ENCODE data around the gene ATP6V1F.

ATP6V1F gene

DNA sequence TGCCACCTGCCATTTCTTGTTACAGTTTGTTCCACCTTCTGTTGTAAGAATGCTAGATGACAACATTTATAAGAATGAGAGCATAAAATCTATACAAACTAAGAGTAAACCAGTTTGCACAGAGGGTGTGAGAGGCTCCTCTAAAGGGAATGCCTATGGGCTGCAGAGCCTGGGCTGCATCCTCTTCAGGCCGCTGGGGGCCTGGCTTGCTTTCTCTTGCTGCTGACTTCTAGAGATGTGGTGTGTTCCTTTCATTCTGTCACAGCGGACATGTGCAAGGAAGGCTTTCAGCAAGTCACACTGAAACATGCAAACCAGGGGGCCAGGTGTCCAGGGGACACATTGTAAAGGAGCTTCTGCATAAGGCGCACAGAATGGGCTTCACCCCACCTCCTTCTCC, 7.1 kb upstream of the ATP6V1F start:
- H2BK12ac ChIP-seq (ENCODE audit: low read length), result no peak overlapping the region
- peaks cover 78% of the 10 kb centered on the region in 2 experiments for H3K36me3 ChIP-seq (ENCODE audit: control insufficient read depth in 1 of 2, insufficient read depth in 2 of 2, low read length in 2 of 2)
- H3K9me3 ChIP-seq (ENCODE audit: insufficient read depth, low read depth, low read length), result no peaks in the 10 kb centered on the region
- no peaks in the 10 kb centered on the region for H3K27me3 ChIP-seq (ENCODE audit: insufficient read depth, low read length)
- no peak overlapping the region for H4K91ac ChIP-seq (ENCODE audit: low read depth, low read length)
- no peak overlapping the region for H3K4me3 ChIP-seq (ENCODE audit: low read depth, low read length)
- H3K79me1 ChIP-seq (ENCODE audit: low read length), result no peaks in the 10 kb centered on the region
- no peak overlapping the region for H3K14ac ChIP-seq (ENCODE audit: low read length)
- whole genome bisulfite sequencing (ENCODE audit: extremely low coverage, insufficient coverage, insufficient read length), result no CpG with 5 or more reads among the region's 3 CpGs
- no peak overlapping the region for H2AFZ ChIP-seq (ENCODE audit: insufficient read depth, low read length, poor library complexity)
- H3K9ac ChIP-seq (ENCODE audit: low read length), result no peak overlapping the region
- H4K8ac ChIP-seq (ENCODE audit: low read depth, low read length), result no peak overlapping the region
- no peak for DNase-seq
- H2BK120ac ChIP-seq (ENCODE audit: insufficient read depth, low read length, poor library complexity), result no peak overlapping the region
- H2BK5ac ChIP-seq (ENCODE audit: low read depth, low read length, poor library complexity), result no peak overlapping the region
- no peak overlapping the region for H3K4ac ChIP-seq (ENCODE audit: low read depth, low read length)
- H3K4me2 ChIP-seq (ENCODE audit: low read length), result no peak overlapping the region
- no peak overlapping the region for H2AK5ac ChIP-seq (ENCODE audit: low read length)
- H3K79me2 ChIP-seq (ENCODE audit: control insufficient read depth, insufficient read depth, low read length, poor library complexity), result no peaks in the 10 kb centered on the region
- no peak overlapping the region for H3K27ac ChIP-seq (ENCODE audit: low read depth, low read length)
- H3K4me1 ChIP-seq (ENCODE audit: control insufficient read depth in 1 of 2, insufficient read depth in 2 of 2, low read length in 2 of 2), result no peaks in the 10 kb centered on the region
- H3K18ac ChIP-seq (ENCODE audit: low read length), result no peak overlapping the region
- no peak overlapping the region for H4K12ac ChIP-seq (ENCODE audit: low read depth, low read length)
- no peak overlapping the region for H3K23ac ChIP-seq (ENCODE audit: low read length)

DNA sequence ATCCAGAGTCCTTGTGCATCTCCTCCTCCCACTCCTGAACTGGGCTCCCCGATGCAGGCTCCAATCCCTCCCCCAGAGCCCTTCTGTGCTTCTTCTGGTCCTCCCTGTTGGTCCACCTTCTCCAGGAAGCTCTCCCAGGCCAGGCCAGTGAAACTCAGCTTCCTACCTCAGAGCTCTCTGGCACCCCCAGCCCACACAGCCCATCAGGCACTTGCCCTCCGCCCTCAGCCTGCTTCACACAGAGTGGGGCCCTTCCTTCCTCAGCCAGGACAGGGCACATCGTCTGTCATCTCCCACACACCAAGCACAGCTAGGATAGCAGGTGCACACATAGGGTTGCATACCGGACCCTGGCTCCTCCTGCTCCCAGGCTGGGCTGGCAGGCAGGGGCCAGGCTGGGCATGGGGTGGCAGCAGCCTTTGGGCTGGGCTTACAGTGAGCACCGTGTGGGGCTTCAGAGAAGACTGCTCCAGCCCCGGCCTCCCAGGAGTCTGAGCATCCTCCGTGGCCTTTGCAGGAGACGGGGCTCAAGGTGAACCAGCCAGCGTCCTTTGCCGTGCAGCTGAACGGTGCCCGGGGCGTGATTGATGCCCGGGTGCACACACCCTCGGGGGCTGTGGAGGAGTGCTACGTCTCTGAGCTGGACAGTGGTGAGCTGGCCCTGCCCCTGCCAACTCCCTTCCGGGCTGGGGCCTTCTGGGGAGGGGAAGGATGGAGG, 6.5 kb upstream of the ATP6V1F start:
- no peak overlapping the region for H3K18ac ChIP-seq (ENCODE audit: low read length)
- H3K23ac ChIP-seq (ENCODE audit: low read length), result no peak overlapping the region
- H4K12ac ChIP-seq (ENCODE audit: low read depth, low read length), result no peak overlapping the region
- no peaks in the 10 kb centered on the region for H3K27me3 ChIP-seq (ENCODE audit: insufficient read depth, low read length)
- H3K9me3 ChIP-seq (ENCODE audit: insufficient read depth, low read depth, low read length), result no peaks in the 10 kb centered on the region
- no peak overlapping the region for H3K4ac ChIP-seq (ENCODE audit: low read depth, low read length)
- no peaks in the 10 kb centered on the region for H3K79me1 ChIP-seq (ENCODE audit: low read length)
- WGBS (ENCODE audit: extremely low coverage, insufficient coverage, insufficient read length), result no CpG with 5 or more reads among the region's 17 CpGs
- no peak overlapping the region for H2AK5ac ChIP-seq (ENCODE audit: low read length)
- no peak overlapping the region for H3K14ac ChIP-seq (ENCODE audit: low read length)
- H3K79me2 ChIP-seq (ENCODE audit: control insufficient read depth, insufficient read depth, low read length, poor library complexity), result no peaks in the 10 kb centered on the region
- no peak overlapping the region for H3K4me3 ChIP-seq (ENCODE audit: low read depth, low read length)
- H2BK5ac ChIP-seq (ENCODE audit: low read depth, low read length, poor library complexity), result no peak overlapping the region
- H3K27ac ChIP-seq (ENCODE audit: low read depth, low read length), result no peak overlapping the region
- no peak overlapping the region for H3K9ac ChIP-seq (ENCODE audit: low read length)
- H2BK120ac ChIP-seq (ENCODE audit: insufficient read depth, low read length, poor library complexity), result no peak overlapping the region
- H2BK12ac ChIP-seq (ENCODE audit: low read length), result no peak overlapping the region
- no peak overlapping the region for H4K8ac ChIP-seq (ENCODE audit: low read depth, low read length)
- H3K4me2 ChIP-seq (ENCODE audit: low read length), result no peak overlapping the region
- no peak for DNase-seq
- no peaks in the 10 kb centered on the region for H3K4me1 ChIP-seq (ENCODE audit: control insufficient read depth in 1 of 2, insufficient read depth in 2 of 2, low read length in 2 of 2)
- H2AFZ ChIP-seq (ENCODE audit: insufficient read depth, low read length, poor library complexity), result no peak overlapping the region
- H3K36me3 ChIP-seq (ENCODE audit: control insufficient read depth in 1 of 2, insufficient read depth in 2 of 2, low read length in 2 of 2), result peaks cover 72% of the 10 kb centered on the region in 2 experiments
- H4K91ac ChIP-seq (ENCODE audit: low read depth, low read length), result no peak overlapping the region

DNA sequence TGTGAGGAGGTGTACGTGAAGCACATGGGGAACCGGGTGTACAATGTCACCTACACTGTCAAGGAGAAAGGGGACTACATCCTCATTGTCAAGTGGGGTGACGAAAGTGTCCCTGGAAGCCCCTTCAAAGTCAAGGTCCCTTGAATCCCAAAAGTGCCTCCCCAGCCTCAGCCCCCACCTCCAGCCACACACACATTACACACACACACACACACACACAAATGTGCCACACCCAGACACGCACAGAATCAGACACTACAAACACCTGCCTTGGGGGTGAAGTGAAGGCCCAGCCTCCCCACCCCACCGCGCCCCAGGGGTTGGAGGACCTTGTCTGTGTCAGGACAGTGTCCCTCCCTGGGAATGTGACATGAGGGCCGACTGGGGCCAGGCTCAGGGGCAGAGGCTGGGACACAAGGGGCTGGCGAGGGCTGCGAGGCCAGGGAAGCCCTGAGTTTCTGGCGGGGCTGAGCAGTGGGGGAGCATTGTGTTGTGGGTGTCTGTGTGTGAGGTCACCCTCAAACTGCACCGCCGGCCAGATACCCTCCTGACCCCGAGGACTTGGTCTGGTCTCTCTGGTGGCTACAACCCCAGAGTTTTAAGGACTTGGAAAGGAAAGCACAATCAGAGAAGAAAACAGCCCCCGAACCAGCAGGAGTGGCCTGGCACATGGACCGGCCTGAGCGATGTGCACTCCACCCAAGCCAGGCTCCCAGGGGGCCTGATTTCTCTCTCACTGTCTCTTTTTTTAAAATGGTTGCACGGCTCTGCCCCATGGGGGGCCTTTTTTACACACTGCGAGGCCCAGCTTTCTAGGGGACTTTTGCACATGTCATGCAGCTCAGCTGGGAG, 4.0 kb upstream of the ATP6V1F start:
- no peaks in the 10 kb centered on the region for H3K9me3 ChIP-seq (ENCODE audit: insufficient read depth, low read depth, low read length)
- DNase-seq, result no peak
- H2AK5ac ChIP-seq (ENCODE audit: low read length), result no peak overlapping the region
- H3K79me2 ChIP-seq (ENCODE audit: control insufficient read depth, insufficient read depth, low read length, poor library complexity), result peaks cover 4% of the 10 kb centered on the region
- no CpG with 5 or more reads among the region's 18 CpGs for WGBS (ENCODE audit: extremely low coverage, insufficient coverage, insufficient read length)
- H2BK5ac ChIP-seq (ENCODE audit: low read depth, low read length, poor library complexity), result no peak overlapping the region
- no peak overlapping the region for H3K23ac ChIP-seq (ENCODE audit: low read length)
- peaks cover 2 to 3% of the 10 kb centered on the region in 2 experiments for H3K4me1 ChIP-seq (ENCODE audit: control insufficient read depth in 1 of 2, insufficient read depth in 2 of 2, low read length in 2 of 2)
- peaks cover 49 to 50% of the 10 kb centered on the region in 2 experiments for H3K36me3 ChIP-seq (ENCODE audit: control insufficient read depth in 1 of 2, insufficient read depth in 2 of 2, low read length in 2 of 2)
- H3K4ac ChIP-seq (ENCODE audit: low read depth, low read length), result no peak overlapping the region
- H3K9ac ChIP-seq (ENCODE audit: low read length), result no peak overlapping the region
- H2BK120ac ChIP-seq (ENCODE audit: insufficient read depth, low read length, poor library complexity), result no peak overlapping the region
- H3K27me3 ChIP-seq (ENCODE audit: insufficient read depth, low read length), result no peaks in the 10 kb centered on the region
- no peak overlapping the region for H2BK12ac ChIP-seq (ENCODE audit: low read length)
- no peak overlapping the region for H3K14ac ChIP-seq (ENCODE audit: low read length)
- H3K4me2 ChIP-seq (ENCODE audit: low read length), result no peak overlapping the region
- peaks cover 8% of the 10 kb centered on the region for H3K79me1 ChIP-seq (ENCODE audit: low read length)
- no peak overlapping the region for H4K8ac ChIP-seq (ENCODE audit: low read depth, low read length)
- no peak overlapping the region for H3K18ac ChIP-seq (ENCODE audit: low read length)
- no peak overlapping the region for H3K4me3 ChIP-seq (ENCODE audit: low read depth, low read length)
- H4K91ac ChIP-seq (ENCODE audit: low read depth, low read length), result no peak overlapping the region
- no peak overlapping the region for H2AFZ ChIP-seq (ENCODE audit: insufficient read depth, low read length, poor library complexity)
- H4K12ac ChIP-seq (ENCODE audit: low read depth, low read length), result no peak overlapping the region
- H3K27ac ChIP-seq (ENCODE audit: low read depth, low read length), result no peak overlapping the region

DNA sequence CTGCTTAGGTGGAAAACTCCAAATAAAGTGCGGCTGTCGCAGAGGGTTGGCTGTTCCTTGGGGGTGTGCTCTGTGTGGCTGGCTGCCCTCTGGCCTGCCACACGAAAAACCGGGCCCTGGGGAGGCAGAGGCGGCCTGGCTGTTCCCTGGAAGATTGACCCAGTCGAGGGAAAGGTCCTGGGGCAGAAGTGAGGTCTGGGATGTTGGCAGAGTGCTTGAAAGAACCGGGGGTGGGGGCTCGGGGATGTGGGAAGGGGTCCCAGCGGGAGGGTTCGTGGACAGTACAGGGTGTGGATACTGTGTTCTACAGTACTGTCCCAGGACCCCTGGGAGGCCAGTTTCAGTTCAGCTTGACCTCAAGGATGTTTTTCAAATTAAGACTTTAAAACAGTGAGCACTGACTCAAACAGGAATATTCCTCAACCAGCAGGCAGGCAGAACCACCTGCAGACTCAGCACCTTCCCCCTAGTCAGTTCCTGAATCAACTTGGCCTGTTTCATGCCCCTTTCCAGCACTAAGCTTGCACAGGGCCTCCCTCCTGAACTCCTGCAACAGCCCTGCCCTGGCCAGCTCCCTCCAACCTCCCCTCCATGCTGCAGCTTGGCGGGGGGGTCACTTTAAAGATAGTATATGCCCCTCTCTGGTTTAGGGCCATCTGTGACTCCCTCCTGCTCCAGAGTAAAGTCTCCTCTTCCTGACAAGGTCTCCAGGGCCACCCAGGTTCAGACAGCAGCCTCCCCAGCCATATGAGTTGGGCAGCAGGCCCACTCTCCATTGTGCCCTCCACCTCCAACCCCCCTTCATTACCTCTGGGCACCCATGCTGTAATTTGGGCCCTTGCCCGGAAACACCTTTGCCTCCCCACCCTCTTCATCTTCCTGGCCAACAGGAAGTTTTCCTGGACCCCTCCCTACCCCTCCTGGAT, 3.2 kb upstream of the ATP6V1F start:
- DNase-seq, result no peak
- no peak overlapping the region for H3K4me2 ChIP-seq (ENCODE audit: low read length)
- H3K4ac ChIP-seq (ENCODE audit: low read depth, low read length), result no peak overlapping the region
- peaks cover 2 to 4% of the 10 kb centered on the region in 2 experiments for H3K4me1 ChIP-seq (ENCODE audit: control insufficient read depth in 1 of 2, insufficient read depth in 2 of 2, low read length in 2 of 2)
- H4K8ac ChIP-seq (ENCODE audit: low read depth, low read length), result no peak overlapping the region
- peaks cover 40 to 41% of the 10 kb centered on the region in 2 experiments for H3K36me3 ChIP-seq (ENCODE audit: control insufficient read depth in 1 of 2, insufficient read depth in 2 of 2, low read length in 2 of 2)
- H2BK12ac ChIP-seq (ENCODE audit: low read length), result no peak overlapping the region
- no peak overlapping the region for H3K27ac ChIP-seq (ENCODE audit: low read depth, low read length)
- H3K79me1 ChIP-seq (ENCODE audit: low read length), result peaks cover 8% of the 10 kb centered on the region
- no peak overlapping the region for H4K12ac ChIP-seq (ENCODE audit: low read depth, low read length)
- no CpG with 5 or more reads among the region's 12 CpGs for WGBS (ENCODE audit: extremely low coverage, insufficient coverage, insufficient read length)
- H2BK5ac ChIP-seq (ENCODE audit: low read depth, low read length, poor library complexity), result no peak overlapping the region
- no peak overlapping the region for H3K18ac ChIP-seq (ENCODE audit: low read length)
- H4K91ac ChIP-seq (ENCODE audit: low read depth, low read length), result no peak overlapping the region
- H3K79me2 ChIP-seq (ENCODE audit: control insufficient read depth, insufficient read depth, low read length, poor library complexity), result peaks cover 4% of the 10 kb centered on the region
- no peak overlapping the region for H3K23ac ChIP-seq (ENCODE audit: low read length)
- no peak overlapping the region for H2BK120ac ChIP-seq (ENCODE audit: insufficient read depth, low read length, poor library complexity)
- no peak overlapping the region for H2AK5ac ChIP-seq (ENCODE audit: low read length)
- H3K9me3 ChIP-seq (ENCODE audit: insufficient read depth, low read depth, low read length), result no peaks in the 10 kb centered on the region
- H3K14ac ChIP-seq (ENCODE audit: low read length), result no peak overlapping the region
- no peak overlapping the region for H2AFZ ChIP-seq (ENCODE audit: insufficient read depth, low read length, poor library complexity)
- no peak overlapping the region for H3K9ac ChIP-seq (ENCODE audit: low read length)
- H3K4me3 ChIP-seq (ENCODE audit: low read depth, low read length), result no peak overlapping the region
- no peaks in the 10 kb centered on the region for H3K27me3 ChIP-seq (ENCODE audit: insufficient read depth, low read length)
